OCI-LY7 (cell line): ENCODE data around the gene WNT2B. TPM values are rescaled to one million over a fixed set of nuclear protein-coding genes. Genes with fewer than 3 reads are reported as not detected.

Experiments used
- Bru-seq: library from RNA; stranded (reverse); fragments of 400-500 nt; gene quantifications from one replicate; lab custom pipeline; 2021; lab: Mats Ljungman, UMichigan
- BruChase-seq, 2 experiments: library from RNA; stranded (reverse); fragments of 400-500 nt; gene quantifications; one replicate each; lab custom pipeline; 2021; lab: Mats Ljungman, UMichigan
- BruUV-seq: library from RNA; stranded (reverse); fragments of 400-500 nt; replicated peaks from 2 replicates; lab custom pipeline; 2021; lab: Mats Ljungman, UMichigan
- CTCF ChIA-PET: fragments of 300-600 bp; sonication (Branson Sonifier 250); formaldehyde crosslinking; loops from one replicate; lab custom pipeline; 2022; ENCODE audit warnings: antibody characterized with exemption; ENCODE audit not compliant: unreplicated experiment; lab: Charles Lee
- POLR2A ChIA-PET: fragments of 300-600 bp; sonication (Branson Sonifier 250); formaldehyde crosslinking; loops from one replicate; lab custom pipeline; 2022; ENCODE audit warnings: antibody characterized with exemption; lab: Charles Lee
- DNase-seq: peaks from one replicate; pipeline ENCODE4 v3.0.0-alpha.2; 2015; ENCODE audit warnings: low spot score
- H2AFZ ChIP-seq: fragments of 200-600 bp; sonication (generic), shearing (Covaris generic); 2 replicates; pipeline ENCODE4 v1.6.1; 2014; ENCODE audit warnings: mild to moderate bottlenecking, antibody characterized with exemption, low read length, moderate library complexity
- H3K27ac ChIP-seq: fragments of 200-600 bp; sonication (generic); 2 replicates; pipeline ENCODE4 v1.5.1; 2014; ENCODE audit warnings: mixed run types, low read depth, mild to moderate bottlenecking, moderate library complexity, low read length, inconsistent platforms; ENCODE audit not compliant: poor library complexity, severe bottlenecking
- H3K36me3 ChIP-seq: fragments of 200-600 bp; sonication (generic); 2 replicates; pipeline ENCODE4 v1.6.1; 2014; ENCODE audit warnings: mild to moderate bottlenecking, antibody characterized with exemption, low read length, moderate library complexity, mixed read lengths; ENCODE audit not compliant: insufficient read depth
- H3K4me1 ChIP-seq: fragments of 200-600 bp; sonication (generic); 2 replicates; pipeline ENCODE4 v1.5.1; 2014; ENCODE audit warnings: mild to moderate bottlenecking, low read length; ENCODE audit not compliant: insufficient read depth, poor library complexity, severe bottlenecking
- H3K4me2 ChIP-seq: fragments of 200-600 bp; sonication (generic); 2 replicates; pipeline ENCODE4 v1.6.1; 2014; ENCODE audit warnings: mild to moderate bottlenecking, low read length
- H3K4me3 ChIP-seq: fragments of 200-600 bp; sonication (generic); 2 replicates; pipeline ENCODE4 v1.5.1; 2014; ENCODE audit warnings: mild to moderate bottlenecking, low read depth, low read length; ENCODE audit not compliant: poor library complexity, severe bottlenecking
- H3K79me2 ChIP-seq: fragments of 200-600 bp; sonication (generic); 2 replicates; pipeline ENCODE4 v1.6.1; 2016; ENCODE audit warnings: low read depth, mild to moderate bottlenecking, low read length, moderate library complexity, mixed read lengths; ENCODE audit not compliant: insufficient read depth
- H3K9me2 ChIP-seq: fragments of 200-600 bp; sonication (generic); 2 replicates; pipeline ENCODE4 v1.6.1; 2016; ENCODE audit warnings: mild to moderate bottlenecking, low read length, mixed read lengths; ENCODE audit not compliant: insufficient read depth
- H3K9me3 ChIP-seq: fragments of 200-600 bp; sonication (generic); 2 replicates; pipeline ENCODE4 v1.6.1; 2014; ENCODE audit warnings: mild to moderate bottlenecking, mixed run types, low read length, mixed read lengths
- H4K20me1 ChIP-seq: fragments of 200-600 bp; sonication (generic); 2 replicates; pipeline ENCODE4 v1.6.1; 2014; ENCODE audit warnings: mild to moderate bottlenecking, antibody characterized with exemption, low read length, moderate library complexity, mixed read lengths; ENCODE audit not compliant: insufficient read depth
- EZH2phosphoT487 ChIP-seq: fragments of 200-600 bp; sonication (generic); IDR thresholded peaks from 2 replicates; pipeline ENCODE4 v1.6.1; 2018; ENCODE audit warnings: low read depth, borderline replicate concordance, mild to moderate bottlenecking, mixed run types, antibody characterized with exemption, low read length, moderate library complexity, mixed read lengths
- intact Hi-C: fragments of 100-400 bp; cut with micrococcal nuclease; formaldehyde crosslinking; loops from one replicate; pipeline ENCODE4 v1.10.0; 2022; ENCODE audit not compliant: unreplicated experiment
- long read RNA-seq: library from polyadenylated mRNA; stranded (forward); transcript quantifications from one replicate; pipeline ENCODE4 v2.0.0, GENCODE V29; 2022
- total RNA-seq, 2 experiments: library from RNA; depleted of rRNA in 1 of 2; stranded (reverse); fragments of >200 nt in 1 of 2; shearing (Covaris generic) in 1 of 2; gene quantifications; 2 replicates each; pipeline ENCODE4 v1.2.3, GENCODE V29; 2014 to 2022
- TF ChIP-seq, protein P1 (sequence below): fragments of 200-600 bp; sonication (generic); conservative IDR thresholded peaks from 2 replicates; pipeline ENCODE4 v1.5.1; 2014; ENCODE audit warnings: mild to moderate bottlenecking, antibody characterized with exemption, low read length, moderate library complexity, mixed read lengths

The WNT2B gene
- 0.32 and 0.39 TPM in 2 replicates for total RNA-seq (2014; rRNA removed; shearing (Covaris generic))
- 0.63 and 0.91 TPM in 2 replicates for total RNA-seq (2022)
- percentile 20 among the genes with signal in this experiment for Bru-seq, nascent RNA
- BruChase-seq, experiment 1, labeled RNA remaining after a 6-hour chase, result percentile 27 among the genes with signal in this experiment
- BruChase-seq, experiment 2, labeled RNA remaining after a 2-hour chase, result percentile 25 among the genes with signal in this experiment
- long read RNA-seq, partial matches to known transcripts, result 0 of 2 reads
- long read RNA-seq, other reads (novel, unspliced or antisense), result 1 of 2 reads

DNA sequence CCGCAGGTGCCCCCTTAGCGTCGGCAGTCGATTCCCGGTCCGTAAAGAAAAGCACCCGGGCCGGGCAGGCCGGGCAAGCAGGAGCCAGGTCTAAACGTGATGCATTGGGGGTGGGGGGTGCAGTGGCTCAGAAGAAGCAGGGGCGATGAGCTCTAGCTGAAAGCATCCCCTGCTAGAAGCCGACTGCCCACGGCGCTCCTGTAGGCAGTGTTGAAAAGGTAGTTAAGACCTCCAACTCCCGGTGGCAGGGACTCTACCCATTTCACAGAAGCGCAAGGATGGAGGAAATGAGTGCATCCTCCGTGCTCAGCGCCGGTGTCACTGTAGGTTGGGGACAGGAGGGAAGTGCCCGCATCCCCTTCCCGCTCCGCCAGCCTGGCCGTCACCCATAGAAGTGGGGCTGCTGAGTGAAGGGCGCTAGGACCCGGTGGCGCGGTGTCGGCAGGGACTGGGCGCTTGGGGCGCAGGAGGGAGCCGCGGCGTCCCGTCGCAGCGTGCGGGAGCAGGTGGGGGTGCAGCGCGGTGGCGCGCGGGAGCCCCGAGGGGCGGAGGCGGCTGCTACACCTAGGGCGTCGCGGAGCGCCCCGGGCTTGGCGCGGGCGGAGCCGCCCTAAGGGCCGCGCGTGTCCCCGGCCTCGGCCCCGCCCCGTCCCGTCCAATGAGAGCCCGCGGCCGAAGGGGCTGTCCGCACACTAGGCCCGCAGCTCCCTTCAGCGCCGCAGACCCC, at the start of gene WNT2B:
Gene WNT2B (plus strand): TSS at position 688 of the 727 bp plus-strand sequence. CDS start 298 bp downstream, outside the sequence.
- TF ChIP-seq EZH2phosphoT487, result no peak
- TF ChIP-seq, protein P1, sequence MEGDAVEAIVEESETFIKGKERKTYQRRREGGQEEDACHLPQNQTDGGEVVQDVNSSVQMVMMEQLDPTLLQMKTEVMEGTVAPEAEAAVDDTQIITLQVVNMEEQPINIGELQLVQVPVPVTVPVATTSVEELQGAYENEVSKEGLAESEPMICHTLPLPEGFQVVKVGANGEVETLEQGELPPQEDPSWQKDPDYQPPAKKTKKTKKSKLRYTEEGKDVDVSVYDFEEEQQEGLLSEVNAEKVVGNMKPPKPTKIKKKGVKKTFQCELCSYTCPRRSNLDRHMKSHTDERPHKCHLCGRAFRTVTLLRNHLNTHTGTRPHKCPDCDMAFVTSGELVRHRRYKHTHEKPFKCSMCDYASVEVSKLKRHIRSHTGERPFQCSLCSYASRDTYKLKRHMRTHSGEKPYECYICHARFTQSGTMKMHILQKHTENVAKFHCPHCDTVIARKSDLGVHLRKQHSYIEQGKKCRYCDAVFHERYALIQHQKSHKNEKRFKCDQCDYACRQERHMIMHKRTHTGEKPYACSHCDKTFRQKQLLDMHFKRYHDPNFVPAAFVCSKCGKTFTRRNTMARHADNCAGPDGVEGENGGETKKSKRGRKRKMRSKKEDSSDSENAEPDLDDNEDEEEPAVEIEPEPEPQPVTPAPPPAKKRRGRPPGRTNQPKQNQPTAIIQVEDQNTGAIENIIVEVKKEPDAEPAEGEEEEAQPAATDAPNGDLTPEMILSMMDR, result no peak
- H2AFZ ChIP-seq, result peak within 1 kb of the TSS; percentile 87
- H3K79me2 ChIP-seq, result no peaks in the 10 kb centered on the region
- no peaks in the 10 kb centered on the region for H3K36me3 ChIP-seq
- no peaks in the 10 kb centered on the region for H4K20me1 ChIP-seq
- ChIA-PET POLR2A (interaction anchor here (0.5 to 0.9 kb wide), 3 partner anchors 42 to 653 kb away, joined by 3 to 4 read pairs (median 3); partner anchors contain the start of gene CTTNBP2NL), CTCF (interaction anchor here (0.6 kb wide), 1 partner anchor 199 kb away, joined by 3 read pairs; no protein-coding TSS in a partner anchor)
- H3K9me2 ChIP-seq, result no peaks in the 10 kb centered on the region
- intact Hi-C loops, result loop anchor here (2.0 kb wide), 3 partner anchors 42 to 112 kb away; partner anchors contain the start of gene CTTNBP2NL
- BruUV-seq, result no TSS peak
- peak within 1 kb of the TSS; percentile 84 for H3K4me2 ChIP-seq
- peak within 1 kb of the TSS; percentile 68 for H3K4me3 ChIP-seq
- DNase-seq, result peak; percentile 55
- no peaks in the 10 kb centered on the region for H3K9me3 ChIP-seq
- peaks cover 42% of the 10 kb centered on the region for H3K4me1 ChIP-seq
- H3K27ac ChIP-seq, result no peak within 1 kb of the TSS

DNA sequence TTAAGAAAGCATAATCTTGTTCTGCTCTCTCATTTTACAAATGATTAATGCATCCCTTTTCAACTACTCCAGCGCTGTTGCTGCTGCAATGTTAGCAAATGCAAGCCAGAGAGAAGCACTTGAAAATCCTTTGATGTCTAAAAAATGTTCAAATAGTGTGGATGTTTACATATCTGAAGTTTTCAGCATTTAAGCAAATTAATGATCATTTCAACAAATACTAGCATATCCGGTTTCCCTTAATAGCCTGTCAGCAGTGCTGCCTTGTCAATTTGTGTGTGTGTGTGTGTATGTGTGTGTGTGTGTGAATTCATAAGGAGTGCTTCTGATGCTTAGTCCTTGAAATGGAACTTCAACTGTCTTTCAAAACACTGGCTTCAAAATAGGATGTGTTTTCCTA, 48.1 kb upstream of the WNT2B start:
- Histone ChIP-seq H3K4me1 (peaks cover 29% of the 10 kb centered on the region), H3K9me3 (no peaks in the 10 kb centered on the region), H3K4me2 (no peak overlapping the region), H3K27ac (no peak overlapping the region), H3K4me3 (no peak overlapping the region), H3K9me2 (no peaks in the 10 kb centered on the region), H2AFZ (no peak overlapping the region), H4K20me1 (no peaks in the 10 kb centered on the region), H3K79me2 (no peaks in the 10 kb centered on the region), H3K36me3 (peaks cover 8% of the 10 kb centered on the region)
- BruUV-seq, result no TSS peak
- ChIA-PET POLR2A (interaction anchor here (0.6 kb wide), 1 partner anchor 10 kb away, joined by 3 read pairs; no protein-coding TSS in a partner anchor), CTCF (no interaction called here)
- TF ChIP-seq, protein P1, result no peak
- TF ChIP-seq EZH2phosphoT487, result no peak
- intact Hi-C loops, result no loop called here
- DNase-seq, result no peak
